ENCODE measurements around the gene RHBDF2. TPM values are rescaled to one million over a fixed set of nuclear protein-coding genes. Genes with fewer than 3 reads are reported as not detected.

Gene RHBDF2
- total RNA-seq, 1 experiment from 2014 or later: 52.3 TPM

- no TSS peak for BruUV-seq (replicated peaks)
- H3K27me3 ChIP-seq (ENCODE audit: low read length): no peaks in the 10 kb centered on the region
- no peaks in the 10 kb centered on the region for H4K20me1 ChIP-seq (ENCODE audit: low read length)
- H3K4me1 ChIP-seq (ENCODE audit: insufficient read depth, low read length): no peaks in the 10 kb centered on the region; the same call in 1 of the 2 replicates
- ATAC-seq: no peak
- no peak overlapping the region for H2AFZ ChIP-seq (ENCODE audit: low read length)
- TF ChIP-seq EZH2phosphoT487 (IDR thresholded peaks at IDR 0.05; ENCODE audit: borderline replicate concordance, low read length) (no peak), EZH2 (IDR thresholded peaks at IDR 0.05; ENCODE audit: low read length, unreplicated experiment) (no peak), CTCF (conservative IDR thresholded peaks at IDR 0.05; ENCODE audit: low read depth, low read length) (no peak)
- H3K9ac ChIP-seq (ENCODE audit: low read length): no peak overlapping the region
- intact Hi-C loops (cut with micrococcal nuclease): no loop called here
- POLR2A ChIA-PET (ENCODE audit: unreplicated experiment): no interaction called here
- H3K36me3 ChIP-seq (ENCODE audit: low read depth, low read length): no peaks in the 10 kb centered on the region; the same call in 1 of the 2 replicates
- H3K4me2 ChIP-seq (ENCODE audit: low read length): no peak overlapping the region
- H3K4me3 ChIP-seq (ENCODE audit: low read length): no peak overlapping the region
- H3K9me2 ChIP-seq (replicated peaks; ENCODE audit: low read length): no peaks in the 10 kb centered on the region
- no peaks in the 10 kb centered on the region for H3K79me2 ChIP-seq (ENCODE audit: low read length)
- no peak for DNase-seq
- no peak overlapping the region for H3K27ac ChIP-seq (ENCODE audit: low read length)
- H3F3A ChIP-seq (ENCODE audit: low read length, unreplicated experiment): no peaks in the 10 kb centered on the region
- CTCF ChIA-PET: interaction anchor here (0.7 to 2.0 kb wide), 3 partner anchors 9 to 43 kb away, joined by 3 to 8 read pairs (median 3); no protein-coding TSS in a partner anchor
- no peaks in the 10 kb centered on the region for H3K9me3 ChIP-seq (ENCODE audit: low read length)
Measured at GRCh38 chr17:76467809-76468633, 33.2 kb downstream of the RHBDF2 start.

- no peaks in the 10 kb centered on the region for H3K79me2 ChIP-seq (ENCODE audit: low read length)
- H3K9me3 ChIP-seq (ENCODE audit: low read length): no peaks in the 10 kb centered on the region
- no peak for ATAC-seq
- no peak within 1 kb of the TSS for H3K27ac ChIP-seq (ENCODE audit: low read length)
- H2AFZ ChIP-seq (ENCODE audit: low read length): no peak within 1 kb of the TSS
- CTCF ChIA-PET: interaction anchor here (0.7 to 2.0 kb wide), 4 partner anchors 8 to 43 kb away, joined by 3 to 13 read pairs (median 6); no protein-coding TSS in a partner anchor
- H3K4me3 ChIP-seq (ENCODE audit: low read length): no peak within 1 kb of the TSS
- H3K36me3 ChIP-seq (ENCODE audit: low read depth, low read length): no peaks in the 10 kb centered on the region
- no peak within 1 kb of the TSS for H3K4me2 ChIP-seq (ENCODE audit: low read length)
- no peak within 1 kb of the TSS for H3K9ac ChIP-seq (ENCODE audit: low read length)
- no peak for TF ChIP-seq CTCF (conservative IDR thresholded peaks at IDR 0.05; ENCODE audit: low read depth, low read length)
- TF ChIP-seq EZH2phosphoT487 (IDR thresholded peaks at IDR 0.05; ENCODE audit: borderline replicate concordance, low read length): no peak
- no peaks in the 10 kb centered on the region for H4K20me1 ChIP-seq (ENCODE audit: low read length)
- no peaks in the 10 kb centered on the region; the same call in 1 of the 2 replicates for H3K4me1 ChIP-seq (ENCODE audit: insufficient read depth, low read length)
- no peaks in the 10 kb centered on the region for H3F3A ChIP-seq (ENCODE audit: low read length, unreplicated experiment)
- H3K9me2 ChIP-seq (replicated peaks; ENCODE audit: low read length): no peaks in the 10 kb centered on the region
- intact Hi-C loops (cut with micrococcal nuclease): no loop called here
- POLR2A ChIA-PET (ENCODE audit: unreplicated experiment): no interaction called here
- no peak for DNase-seq
- H3K27me3 ChIP-seq (ENCODE audit: low read length): no peaks in the 10 kb centered on the region
- no TSS peak for BruUV-seq (replicated peaks)
Measured at GRCh38 chr17:76467366-76467765, 33.9 kb downstream of the RHBDF2 start, which contains the start of gene AANAT. TSS of gene AANAT (plus strand) at chr17:76467603. CDS start at chr17:76468747, 1,144 bp downstream.

- ATAC-seq: no peak
- CTCF ChIA-PET: interaction anchor here (0.8 to 2.0 kb wide), 2 partner anchors 39 to 40 kb away, joined by 8 to 13 read pairs; no protein-coding TSS in a partner anchor
Measured at GRCh38 chr17:76466775-76467130, 34.5 kb downstream of the RHBDF2 start.

More at GRCh38 chr17:76466775-76467130, 34.5 kb downstream of the RHBDF2 start:
- no peaks in the 10 kb centered on the region for H3K79me2 ChIP-seq (ENCODE audit: low read length)
- H4K20me1 ChIP-seq (ENCODE audit: low read length): no peaks in the 10 kb centered on the region
- H3K4me3 ChIP-seq (ENCODE audit: low read length): no peak overlapping the region
- no peak for TF ChIP-seq EZH2 (IDR thresholded peaks at IDR 0.05; ENCODE audit: low read length, unreplicated experiment)
- TF ChIP-seq CTCF (conservative IDR thresholded peaks at IDR 0.05; ENCODE audit: low read depth, low read length): no peak
- no peak for TF ChIP-seq EZH2phosphoT487 (IDR thresholded peaks at IDR 0.05; ENCODE audit: borderline replicate concordance, low read length)
- BruUV-seq (replicated peaks): no TSS peak
- H3F3A ChIP-seq (ENCODE audit: low read length, unreplicated experiment): no peaks in the 10 kb centered on the region
- no peak overlapping the region for H3K4me2 ChIP-seq (ENCODE audit: low read length)
- POLR2A ChIA-PET (ENCODE audit: unreplicated experiment): no interaction called here
- H3K27me3 ChIP-seq (ENCODE audit: low read length): no peaks in the 10 kb centered on the region
- no peak overlapping the region for H3K27ac ChIP-seq (ENCODE audit: low read length)
- no peaks in the 10 kb centered on the region for H3K9me2 ChIP-seq (replicated peaks; ENCODE audit: low read length)
- H3K4me1 ChIP-seq (ENCODE audit: insufficient read depth, low read length): no peaks in the 10 kb centered on the region; the same call in 1 of the 2 replicates
- no peak for DNase-seq
- H2AFZ ChIP-seq (ENCODE audit: low read length): no peak overlapping the region
- intact Hi-C loops (cut with micrococcal nuclease): loop anchor here (1.0 kb wide), 2 partner anchors 35 to 40 kb away; partner anchors contain the start of gene RHBDF2
- no peaks in the 10 kb centered on the region for H3K9me3 ChIP-seq (ENCODE audit: low read length)
- no peak overlapping the region for H3K9ac ChIP-seq (ENCODE audit: low read length)
- no peaks in the 10 kb centered on the region for H3K36me3 ChIP-seq (ENCODE audit: low read depth, low read length)
